Measurements from ENCODE around the gene PPP3CA. TPM values are rescaled to one million over a fixed set of nuclear protein-coding genes. Genes with fewer than 3 reads are reported as not detected.

Gene PPP3CA
- total and polyA plus RNA-seq, 3 donors from 2014 or later: 19.1 to 44.5 (median 39.1) TPM

- H3K27ac ChIP-seq: no peak overlapping the region
- H3K4me1 ChIP-seq: peaks cover 11% of the 10 kb centered on the region
- H3K4me3 ChIP-seq: no peak overlapping the region
- WGBS, 2 donors: 84 to 94% methylated on average over 3 of the region's 3 CpGs
- no peaks in the 10 kb centered on the region for H3K9me3 ChIP-seq
- no peaks in the 10 kb centered on the region for H3K36me3 ChIP-seq (ENCODE audit: low read depth, missing control alignments)
- TF ChIP-seq POLR2A (IDR thresholded peaks at IDR 0.05) (no peak), CTCF (IDR thresholded peaks at IDR 0.05) (no peak)
- H3K27me3 ChIP-seq: no peaks in the 10 kb centered on the region
- DNase-seq: no peak
- intact Hi-C loops (cut with DNase I; ENCODE audit: low total_unique reads): no loop called here
These were observed 52.7 kb downstream of the PPP3CA start for GRCh38 chr4:101294597-101294996.

GRCh38 chr4:101292901-101293300 lies 54.4 kb downstream of the PPP3CA start:
- intact Hi-C loops (cut with DNase I; ENCODE audit: low total_unique reads): no loop called here
- Histone ChIP-seq H3K9me3 (no peaks in the 10 kb centered on the region), H3K27ac (no peak overlapping the region), H3K36me3 (ENCODE audit: low read depth, missing control alignments) (no peaks in the 10 kb centered on the region), H3K4me3 (no peak overlapping the region), H3K4me1 (peaks cover 17% of the 10 kb centered on the region), H3K27me3 (no peaks in the 10 kb centered on the region)
- no peak for DNase-seq
- WGBS, 2 donors: 87 to 90% methylated on average over 2 of the region's 2 CpGs
- TF ChIP-seq CTCF (IDR thresholded peaks at IDR 0.05) (no peak), POLR2A (IDR thresholded peaks at IDR 0.05) (no peak)

DNA sequence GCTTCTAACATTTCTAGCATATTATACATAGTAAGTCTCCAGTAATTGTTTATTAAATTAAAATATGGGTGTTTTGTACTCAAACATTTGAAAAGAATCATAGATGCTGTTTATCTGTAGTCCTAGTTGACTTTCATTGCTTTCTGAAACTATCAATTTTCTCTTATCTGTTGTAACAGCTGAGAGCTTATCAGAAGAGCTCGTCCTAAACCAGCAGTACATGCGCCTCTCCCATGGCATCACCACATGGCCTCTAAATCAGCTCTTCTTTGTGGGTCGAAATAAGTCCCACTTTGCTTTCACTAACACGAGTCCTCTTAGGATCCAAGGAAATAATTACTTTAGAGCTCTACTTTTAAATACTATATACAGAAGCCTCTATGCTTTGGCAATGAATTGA lies 55.1 kb downstream of the PPP3CA start:
- 28 to 60% methylated on average over 4 of the region's 4 CpGs for WGBS, 2 donors
- Histone ChIP-seq H3K27ac (peak overlapping the region in 1 of 2 donors; percentile 37), H3K9me3 (no peaks in the 10 kb centered on the region), H3K27me3 (no peaks in the 10 kb centered on the region), H3K36me3 (ENCODE audit: low read depth, missing control alignments) (no peaks in the 10 kb centered on the region), H3K4me1 (peaks cover 20% of the 10 kb centered on the region), H3K4me3 (no peak overlapping the region)
- peak; percentile 73 for DNase-seq
- intact Hi-C loops (cut with DNase I; ENCODE audit: low total_unique reads): no loop called here
- TF ChIP-seq CTCF (IDR thresholded peaks at IDR 0.05) (no peak), POLR2A (IDR thresholded peaks at IDR 0.05) (no peak)

DNA sequence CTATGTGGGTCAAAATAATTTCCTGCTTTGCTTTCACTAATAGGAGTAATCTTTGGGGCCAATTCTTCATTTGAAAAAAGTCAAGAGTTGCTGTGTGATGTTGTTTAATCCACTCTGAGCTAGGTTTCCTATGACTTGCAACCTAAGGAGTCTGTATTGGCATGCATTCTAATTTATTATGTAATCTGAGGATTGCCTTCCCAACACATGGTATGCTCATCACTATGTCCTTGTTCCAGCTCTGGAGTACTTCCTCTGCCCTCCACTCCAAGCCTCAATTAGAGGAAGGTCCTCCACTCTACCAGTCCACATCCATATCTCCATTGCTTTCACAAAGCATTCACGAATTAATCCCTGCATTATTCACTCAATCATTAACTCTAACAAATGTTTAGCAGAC lies 56.1 kb downstream of the PPP3CA start:
- intact Hi-C loops (cut with DNase I; ENCODE audit: low total_unique reads): no loop called here
- no peak for TF ChIP-seq CTCF (IDR thresholded peaks at IDR 0.05)
- TF ChIP-seq POLR2A (IDR thresholded peaks at IDR 0.05): no peak
- H3K36me3 ChIP-seq (ENCODE audit: low read depth, missing control alignments): no peaks in the 10 kb centered on the region
- no peaks in the 10 kb centered on the region for H3K9me3 ChIP-seq
- peaks cover 20% of the 10 kb centered on the region for H3K4me1 ChIP-seq
- WGBS, 2 donors: 59 to 78% methylated on average over 1 of the region's 1 CpG
- DNase-seq: no peak
- H3K4me3 ChIP-seq: no peak overlapping the region
- peak overlapping the region in 1 of 2 donors; percentile 37 for H3K27ac ChIP-seq
- no peaks in the 10 kb centered on the region for H3K27me3 ChIP-seq

DNA sequence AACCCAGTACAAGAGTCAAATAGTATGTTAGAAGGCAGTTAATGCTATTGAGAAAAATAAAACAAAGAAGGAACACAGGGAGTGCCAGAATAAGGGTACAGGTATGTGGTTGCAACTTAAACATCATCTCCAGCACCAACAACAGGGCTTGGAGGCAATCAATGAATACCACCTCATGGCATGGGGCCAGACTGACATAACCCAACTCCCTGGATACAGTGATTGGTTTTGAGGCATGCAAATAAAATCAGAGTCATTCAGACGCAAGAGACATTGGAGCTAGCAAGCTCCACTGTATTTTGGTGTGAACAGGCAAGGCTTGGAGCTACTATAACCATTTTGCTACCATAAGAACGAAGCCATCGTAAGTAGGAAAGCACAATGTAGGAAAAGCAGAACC lies 56.7 kb downstream of the PPP3CA start:
- DNase-seq: no peak
- H3K27ac ChIP-seq: peak overlapping the region in 1 of 2 donors; percentile 4
- H3K4me3 ChIP-seq: no peak overlapping the region
- 84 to 90% methylated on average over 3 of the region's 3 CpGs for WGBS, 2 donors
- no peaks in the 10 kb centered on the region for H3K27me3 ChIP-seq
- no peaks in the 10 kb centered on the region for H3K9me3 ChIP-seq
- peaks cover 15% of the 10 kb centered on the region for H3K4me1 ChIP-seq
- TF ChIP-seq CTCF (IDR thresholded peaks at IDR 0.05): no peak
- TF ChIP-seq POLR2A (IDR thresholded peaks at IDR 0.05): no peak
- no peaks in the 10 kb centered on the region for H3K36me3 ChIP-seq (ENCODE audit: low read depth, missing control alignments)
- intact Hi-C loops (cut with DNase I; ENCODE audit: low total_unique reads): no loop called here
